ENCODE data around the gene NXPH4.

The NXPH4 gene

GRCh38 chr12:57207731-57208630, 8.6 kb upstream of the NXPH4 start:
- Histone ChIP-seq H3K27me3 (ENCODE audit: control insufficient read depth, insufficient read depth, low read length) (no peaks in the 10 kb centered on the region), H3K9me3 (ENCODE audit: control insufficient read depth, insufficient read depth, low read length) (no peaks in the 10 kb centered on the region), H3K9ac (ENCODE audit: low read depth, low read length) (no peak overlapping the region), H3K4me1 (ENCODE audit: control insufficient read depth, insufficient read depth, low read length) (no peaks in the 10 kb centered on the region), H3K4me3 (ENCODE audit: low read depth, low read length) (no peak overlapping the region), H3K36me3 (ENCODE audit: control insufficient read depth, insufficient read depth, low read length) (peaks cover 89% of the 10 kb centered on the region)

- Histone ChIP-seq H3K36me3 (ENCODE audit: control insufficient read depth, insufficient read depth, low read length) (peaks cover 81% of the 10 kb centered on the region), H3K9me3 (ENCODE audit: control insufficient read depth, insufficient read depth, low read length) (no peaks in the 10 kb centered on the region)
Measured at GRCh38 chr12:57208631-57209282, 7.8 kb upstream of the NXPH4 start.

GRCh38 chr12:57209916-57210315, 6.7 kb upstream of the NXPH4 start:
- peaks cover 14% of the 10 kb centered on the region for H3K27me3 ChIP-seq (ENCODE audit: control insufficient read depth, insufficient read depth, low read length)
- no peak overlapping the region for H3K9ac ChIP-seq (ENCODE audit: low read depth, low read length)
- H3K4me1 ChIP-seq (ENCODE audit: control insufficient read depth, insufficient read depth, low read length), result peaks cover 9% of the 10 kb centered on the region
- H3K9me3 ChIP-seq (ENCODE audit: control insufficient read depth, insufficient read depth, low read length), result no peaks in the 10 kb centered on the region
- H3K4me3 ChIP-seq (ENCODE audit: low read depth, low read length), result no peak overlapping the region
- peaks cover 70% of the 10 kb centered on the region for H3K36me3 ChIP-seq (ENCODE audit: control insufficient read depth, insufficient read depth, low read length)

More at GRCh38 chr12:57208631-57209282, 7.8 kb upstream of the NXPH4 start:
- H3K27me3 ChIP-seq (ENCODE audit: control insufficient read depth, insufficient read depth, low read length), result peaks cover 4% of the 10 kb centered on the region
- H3K4me3 ChIP-seq (ENCODE audit: low read depth, low read length), result no peak overlapping the region
- peaks cover 4% of the 10 kb centered on the region for H3K4me1 ChIP-seq (ENCODE audit: control insufficient read depth, insufficient read depth, low read length)
- no peak overlapping the region for H3K9ac ChIP-seq (ENCODE audit: low read depth, low read length)

- peaks cover 64% of the 10 kb centered on the region for H3K36me3 ChIP-seq (ENCODE audit: control insufficient read depth, insufficient read depth, low read length)
- peaks cover 19% of the 10 kb centered on the region for H3K27me3 ChIP-seq (ENCODE audit: control insufficient read depth, insufficient read depth, low read length)
- H3K9ac ChIP-seq (ENCODE audit: low read depth, low read length), result no peak overlapping the region
- no peaks in the 10 kb centered on the region for H3K9me3 ChIP-seq (ENCODE audit: control insufficient read depth, insufficient read depth, low read length)
- peaks cover 10% of the 10 kb centered on the region for H3K4me1 ChIP-seq (ENCODE audit: control insufficient read depth, insufficient read depth, low read length)
- H3K4me3 ChIP-seq (ENCODE audit: low read depth, low read length), result no peak overlapping the region
Measured at GRCh38 chr12:57210461-57210860, 6.1 kb upstream of the NXPH4 start.

- peaks cover 58% of the 10 kb centered on the region for H3K36me3 ChIP-seq (ENCODE audit: control insufficient read depth, insufficient read depth, low read length)
- peaks cover 26% of the 10 kb centered on the region for H3K27me3 ChIP-seq (ENCODE audit: control insufficient read depth, insufficient read depth, low read length)
- no peak overlapping the region for H3K9ac ChIP-seq (ENCODE audit: low read depth, low read length)
- H3K9me3 ChIP-seq (ENCODE audit: control insufficient read depth, insufficient read depth, low read length), result no peaks in the 10 kb centered on the region
- peaks cover 15% of the 10 kb centered on the region for H3K4me1 ChIP-seq (ENCODE audit: control insufficient read depth, insufficient read depth, low read length)
- H3K4me3 ChIP-seq (ENCODE audit: low read depth, low read length), result no peak overlapping the region
Measured at GRCh38 chr12:57210926-57211692, 5.5 kb upstream of the NXPH4 start.

- no peaks in the 10 kb centered on the region for H3K9me3 ChIP-seq (ENCODE audit: control insufficient read depth, insufficient read depth, low read length)
- H3K4me3 ChIP-seq (ENCODE audit: low read depth, low read length), result no peak overlapping the region
- H3K27me3 ChIP-seq (ENCODE audit: control insufficient read depth, insufficient read depth, low read length), result peaks cover 30% of the 10 kb centered on the region
- peaks cover 52% of the 10 kb centered on the region for H3K36me3 ChIP-seq (ENCODE audit: control insufficient read depth, insufficient read depth, low read length)
- H3K9ac ChIP-seq (ENCODE audit: low read depth, low read length), result no peak overlapping the region
- peaks cover 15% of the 10 kb centered on the region for H3K4me1 ChIP-seq (ENCODE audit: control insufficient read depth, insufficient read depth, low read length)
Measured at GRCh38 chr12:57211791-57212700, 4.5 kb upstream of the NXPH4 start.

- Histone ChIP-seq H3K9me3 (ENCODE audit: control insufficient read depth, insufficient read depth, low read length) (no peaks in the 10 kb centered on the region), H3K4me3 (ENCODE audit: low read depth, low read length) (no peak overlapping the region), H3K36me3 (ENCODE audit: control insufficient read depth, insufficient read depth, low read length) (peaks cover 49% of the 10 kb centered on the region), H3K4me1 (ENCODE audit: control insufficient read depth, insufficient read depth, low read length) (peaks cover 15% of the 10 kb centered on the region), H3K27me3 (ENCODE audit: control insufficient read depth, insufficient read depth, low read length) (peaks cover 37% of the 10 kb centered on the region), H3K9ac (ENCODE audit: low read depth, low read length) (no peak overlapping the region)
Measured at GRCh38 chr12:57212701-57213057, 3.9 kb upstream of the NXPH4 start.

- H3K9me3 ChIP-seq (ENCODE audit: control insufficient read depth, insufficient read depth, low read length), result no peaks in the 10 kb centered on the region
- H3K36me3 ChIP-seq (ENCODE audit: control insufficient read depth, insufficient read depth, low read length), result peaks cover 44% of the 10 kb centered on the region
- no peak overlapping the region for H3K4me3 ChIP-seq (ENCODE audit: low read depth, low read length)
- peaks cover 15% of the 10 kb centered on the region for H3K4me1 ChIP-seq (ENCODE audit: control insufficient read depth, insufficient read depth, low read length)
- H3K9ac ChIP-seq (ENCODE audit: low read depth, low read length), result no peak overlapping the region
- peaks cover 42% of the 10 kb centered on the region for H3K27me3 ChIP-seq (ENCODE audit: control insufficient read depth, insufficient read depth, low read length)
Measured at GRCh38 chr12:57213058-57213715, 3.4 kb upstream of the NXPH4 start.

- Histone ChIP-seq H3K27me3 (ENCODE audit: control insufficient read depth, insufficient read depth, low read length) (peaks cover 49% of the 10 kb centered on the region), H3K36me3 (ENCODE audit: control insufficient read depth, insufficient read depth, low read length) (peaks cover 37% of the 10 kb centered on the region), H3K9ac (ENCODE audit: low read depth, low read length) (no peak overlapping the region), H3K4me1 (ENCODE audit: control insufficient read depth, insufficient read depth, low read length) (peaks cover 15% of the 10 kb centered on the region), H3K9me3 (ENCODE audit: control insufficient read depth, insufficient read depth, low read length) (no peaks in the 10 kb centered on the region), H3K4me3 (ENCODE audit: low read depth, low read length) (no peak overlapping the region)
Measured at GRCh38 chr12:57213763-57214397, 2.7 kb upstream of the NXPH4 start.

GRCh38 chr12:57214398-57214781, 2.2 kb upstream of the NXPH4 start:
- Histone ChIP-seq H3K27me3 (ENCODE audit: control insufficient read depth, insufficient read depth, low read length) (peaks cover 54% of the 10 kb centered on the region), H3K9me3 (ENCODE audit: control insufficient read depth, insufficient read depth, low read length) (no peaks in the 10 kb centered on the region), H3K36me3 (ENCODE audit: control insufficient read depth, insufficient read depth, low read length) (peaks cover 32% of the 10 kb centered on the region), H3K9ac (ENCODE audit: low read depth, low read length) (no peak overlapping the region), H3K4me1 (ENCODE audit: control insufficient read depth, insufficient read depth, low read length) (peaks cover 15% of the 10 kb centered on the region), H3K4me3 (ENCODE audit: low read depth, low read length) (no peak overlapping the region)
